CD4-positive, alpha-beta T cell treated with Interleukin-17A for 1 hour (primary cell): ENCODE data around the gene NEK5.
"Not testable (repeated sequence)": the region's sequence is repeated elsewhere in the genome, so short reads cannot be mapped to it uniquely, and the experiment has no call there.

Experiments
- DNase-seq: peaks from one replicate; pipeline ENCODE4 v3.0.0-alpha.2; 2020

NEK5 gene

GRCh38 chr13:52061064-52061463, 67.8 kb downstream of the NEK5 start:
- not testable (repeated sequence) for DNase-seq

- no peak for DNase-seq
Observed at GRCh38 chr13:52053460-52053859, 75.4 kb downstream of the NEK5 start.

GRCh38 chr13:52051400-52051799, 77.5 kb downstream of the NEK5 start:
- DNase-seq = no peak

GRCh38 chr13:52048516-52048915, 80.4 kb downstream of the NEK5 start:
- DNase-seq = no peak

GRCh38 chr13:52047463-52047862, 81.4 kb downstream of the NEK5 start:
- no peak for DNase-seq

- DNase-seq = no peak
Observed at GRCh38 chr13:52043675-52044074, 85.2 kb downstream of the NEK5 start.

GRCh38 chr13:52036037-52036436, 92.8 kb downstream of the NEK5 start:
- DNase-seq = no peak

GRCh38 chr13:52034616-52035226, 94.2 kb downstream of the NEK5 start:
- no peak for DNase-seq

GRCh38 chr13:52033039-52033438, 95.8 kb downstream of the NEK5 start:
- no peak for DNase-seq

- not testable (repeated sequence) for DNase-seq
Observed at GRCh38 chr13:52030401-52030800, 98.5 kb downstream of the NEK5 start.

- DNase-seq = no peak
Observed at GRCh38 chr13:52029569-52029968, 99.3 kb downstream of the NEK5 start.

GRCh38 chr13:52027832-52028231, 101.0 kb downstream of the NEK5 start:
- no peak for DNase-seq

GRCh38 chr13:52026246-52026626, 102.6 kb downstream of the NEK5 start:
- DNase-seq = no peak

GRCh38 chr13:52025475-52026245, 103.2 kb downstream of the NEK5 start:
- no peak for DNase-seq

- no peak for DNase-seq
Observed at GRCh38 chr13:52024481-52024880, 104.4 kb downstream of the NEK5 start, which contains the start of gene UTP14C. TSS of gene UTP14C (plus strand) at chr13:52024691. CDS start at chr13:52028805, 4,114 bp downstream.

- no peak for DNase-seq
Observed at GRCh38 chr13:52022356-52022755, 106.5 kb downstream of the NEK5 start.

GRCh38 chr13:52020191-52020590, 108.7 kb downstream of the NEK5 start:
- no peak for DNase-seq

GRCh38 chr13:52016296-52016695, 112.6 kb downstream of the NEK5 start:
- no peak for DNase-seq

- no peak for DNase-seq
Observed at GRCh38 chr13:52012512-52012836, 116.4 kb downstream of the NEK5 start.

GRCh38 chr13:52011632-52012511, 117.0 kb downstream of the NEK5 start, which contains the start of gene ALG11:
TSS of gene ALG11 (plus strand) at chr13:52012398. CDS start at chr13:52012419, 21 bp downstream.
- peak; percentile 100 for DNase-seq

GRCh38 chr13:52010890-52011631, 117.8 kb downstream of the NEK5 start, which contains the start of gene ATP7B:
TSS of gene ATP7B (minus strand) at chr13:52011450. CDS start at chr13:52011337, 113 bp downstream.
- peak; percentile 13 for DNase-seq

- no peak for DNase-seq
Observed at GRCh38 chr13:52009946-52010345, 118.9 kb downstream of the NEK5 start.
